Adrenal gland (tissue), 19 donors: ENCODE data around the gene CACNG6. TPM values are rescaled to one million over a fixed set of nuclear protein-coding genes. Genes with fewer than 3 reads are reported as not detected.

Experiments
- DNase-seq, 7 donors: peaks; one replicate each; pipeline ENCODE4 v3.0.0-alpha.2; 2019 to 2020
- H3K27ac ChIP-seq, 5 donors: fragments of 200-600 bp; sonication (generic) in 4 of 5; 1 replicate in 3 of 5; 2 replicates in 2 of 5; pipeline versions ENCODE4 v1.5.1 to v1.8.0; 2016 to 2020; ENCODE audit warnings: mild to moderate bottlenecking in 1 of 5
- H3K27me3 ChIP-seq: fragments of 200-600 bp; 2 replicates; pipeline ENCODE4 v1.8.0; 2021
- H3K36me3 ChIP-seq, 2 donors: fragments of 200-600 bp; replicated peaks in 1 of 2; 1 replicate in 1 of 2; 2 replicates in 1 of 2; pipeline versions ENCODE4 v1.5.1 to v1.8.0; 2018 to 2022
- H3K4me1 ChIP-seq, 2 donors: fragments of 200-600 bp; replicated peaks in 1 of 2; 1 replicate in 1 of 2; 2 replicates in 1 of 2; pipeline versions ENCODE4 v1.5.1 to v1.8.0; 2018 to 2021
- H3K4me3 ChIP-seq, 4 donors: fragments of 200-600 bp; sonication (generic) in 3 of 4; one replicate each; pipeline ENCODE4 v1.5.1; 2016 to 2018
- H3K9me3 ChIP-seq, 3 donors: fragments of 200-600 bp; sonication (generic) in 1 of 3; replicated peaks in 1 of 3; 1 replicate in 2 of 3; 2 replicates in 1 of 3; pipeline versions ENCODE4 v1.5.1 to v1.8.0; 2016 to 2021
- POLR2A ChIP-seq, 2 donors: fragments of 450-650 bp; IDR thresholded peaks; one replicate each; pipeline ENCODE4 v1.6.1; 2017; ENCODE audit warnings: antibody characterized with exemption in 2 of 2, mild to moderate bottlenecking in 2 of 2, moderate library complexity in 1 of 2
- WGBS, 4 donors: extraction: QIAGEN DNeasy Blood & Tissue Kit in 2 of 4; methylation state at CpG; one replicate each; pipeline versions ENCODE4 v1.1.5 to v1.1.7; 2013 to 2017; 5-methylcytosine and 5-hydroxymethylcytosine counted together
- intact Hi-C, 2 donors: fragments of 100-400 bp; cut with DNase I; formaldehyde crosslinking; loops; one replicate each; pipeline versions ENCODE4 v1.14.1 to v1.15.0; 2022 to 2023
- long read RNA-seq, 10 donors: library from polyadenylated mRNA in 3 of 10; unstranded in 2 of 10; stranded (forward) in 1 of 10; transcript quantifications; one replicate each; pipeline ENCODE4 v2.0.0 and lab custom pipeline, GENCODE V29; 2021 to 2026
- polyA plus RNA-seq, 3 donors: library from polyadenylated mRNA; stranded (reverse); fragments of 200-250 nt in 2 of 3; fragments of 350-450 nt in 1 of 3; fragmentation: Illumina TruSeq in 1 of 3; extraction: RNeasy Lipid Tissue Mini Kit (QIAGEN cat#74804) in 1 of 3; gene quantifications; one replicate each; pipeline ENCODE4 v1.2.3, GENCODE V29; 2013 to 2014
- total RNA-seq, 9 donors: library from RNA; depleted of rRNA in 4 of 9; stranded (reverse); fragments of >200 nt in 4 of 9; fragments of 120-200 nt in 1 of 9; fragmentation: NEBNext Ultra II Directional in 1 of 9; extraction: Animal tissue kit (Norgen Biotek cat#: 25700) in 1 of 9; gene quantifications; one replicate each; pipeline versions ENCODE4 v1.1.0 to v1.2.4, GENCODE V29; 2013 to 2023
- TF ChIP-seq, protein P1 (sequence below), 6 experiments: fragments of 450-650 bp in 4 of 6; fragments of 200-600 bp in 2 of 6; sonication (generic) in 1 of 6; IDR thresholded peaks; 1 replicate in 5 of 6; 2 replicates in 1 of 6; pipeline versions ENCODE4 v1.5.1 to v1.8.0; 2016 to 2021; ENCODE audit warnings: antibody characterized with exemption in 6 of 6, mild to moderate bottlenecking in 2 of 6, moderate library complexity in 1 of 6
- donor health status: healthy with polysubstance abuse.
- donor health status: Bipolar disorder and iron deficiency.
- donor health status: DM: yes; HTN: yes; CAD: no.
- donor health status: DM: no; HTN: no; CAD: no.
- donor health status: DM: no; HTN: no; CAD: no.
- donor health status: DM: yes; HTN: yes; CAD: no.

The CACNG6 gene, protein sequence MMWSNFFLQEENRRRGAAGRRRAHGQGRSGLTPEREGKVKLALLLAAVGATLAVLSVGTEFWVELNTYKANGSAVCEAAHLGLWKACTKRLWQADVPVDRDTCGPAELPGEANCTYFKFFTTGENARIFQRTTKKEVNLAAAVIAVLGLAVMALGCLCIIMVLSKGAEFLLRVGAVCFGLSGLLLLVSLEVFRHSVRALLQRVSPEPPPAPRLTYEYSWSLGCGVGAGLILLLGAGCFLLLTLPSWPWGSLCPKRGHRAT
- not detected for total RNA-seq
- not detected for polyA plus RNA-seq
- long read RNA-seq, donor 1, result 0 reads
- long read RNA-seq, donor 2, result 0 reads
- long read RNA-seq, donor 3, result 0 reads
- long read RNA-seq, donor 4, result 0 reads
- long read RNA-seq, donor 5, result 0 reads
- long read RNA-seq, donor 6, result 0 reads
- long read RNA-seq, donor 7, result 0 reads
- long read RNA-seq, donor 8, result 0 reads
- long read RNA-seq, donor 9, result 0 reads
- long read RNA-seq, donor 10, result 0 reads

DNA sequence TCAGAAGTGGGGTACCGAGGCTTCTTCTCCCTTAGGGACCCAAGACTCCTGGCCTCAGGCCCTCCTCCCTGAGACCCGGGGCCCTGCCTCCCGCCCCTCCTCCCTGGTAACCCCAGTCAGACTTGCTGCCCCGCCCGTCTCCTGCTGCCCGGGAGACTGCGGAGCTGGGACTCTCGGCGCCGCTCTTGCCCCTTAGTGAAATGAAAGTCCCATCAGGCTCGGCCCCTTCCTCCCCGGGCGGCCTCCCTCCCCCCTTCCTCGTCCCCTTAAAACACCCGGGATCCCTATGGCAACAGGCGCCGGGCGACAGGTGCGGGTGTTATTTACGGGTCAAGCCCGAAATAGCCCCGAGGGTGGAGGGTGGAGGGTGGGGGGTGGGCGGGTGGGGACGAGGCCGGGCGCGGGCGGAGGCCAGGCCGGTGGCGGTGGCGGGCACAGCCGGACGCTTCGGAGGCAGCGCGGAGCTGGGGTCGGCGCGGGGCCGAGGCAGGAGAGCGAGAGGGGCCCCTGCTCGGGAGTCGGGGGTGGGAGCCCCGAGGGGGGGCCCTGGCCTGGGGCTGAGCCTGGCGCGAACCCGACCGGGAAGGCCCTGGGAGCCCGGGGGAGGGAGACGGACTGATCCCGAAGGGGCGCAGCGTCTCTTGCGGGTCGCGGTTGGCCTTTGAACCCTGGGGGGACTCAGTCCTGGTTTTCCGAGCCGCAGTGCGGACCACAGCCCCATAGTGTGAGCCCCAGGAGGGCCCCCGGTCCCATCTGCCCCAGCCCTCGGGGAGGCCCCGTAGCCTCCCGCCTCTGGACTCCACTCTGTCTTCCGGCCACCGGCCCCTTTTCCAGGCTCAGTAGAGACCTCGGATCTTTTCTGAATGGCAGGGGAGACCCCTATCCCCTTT, at the start of gene CACNG6:
Gene CACNG6, plus strand, starts transcription at position 414 of the 890 bp plus-strand sequence. CDS start 1,241 bp downstream, outside the sequence.
- 5 to 11% (median 6%) methylated on average over 10 to 66 of the region's 66 CpGs for WGBS, 4 donors
- no peak for DNase-seq
- intact Hi-C loops, result no loop called here
- Histone ChIP-seq H3K27ac (no peak within 1 kb of the TSS), H3K9me3 (no peaks in the 10 kb centered on the region), H3K4me1 (peaks cover 0 to 4% of the 10 kb centered on the region in 2 donors), H3K27me3 (peaks cover 18% of the 10 kb centered on the region), H3K4me3 (peak within 1 kb of the TSS in 1 of 4 donors; percentile 36), H3K36me3 (no peaks in the 10 kb centered on the region)
- no peak for TF ChIP-seq POLR2A (IDR thresholded peaks at IDR 0.05)
- TF ChIP-seq, protein P1, sequence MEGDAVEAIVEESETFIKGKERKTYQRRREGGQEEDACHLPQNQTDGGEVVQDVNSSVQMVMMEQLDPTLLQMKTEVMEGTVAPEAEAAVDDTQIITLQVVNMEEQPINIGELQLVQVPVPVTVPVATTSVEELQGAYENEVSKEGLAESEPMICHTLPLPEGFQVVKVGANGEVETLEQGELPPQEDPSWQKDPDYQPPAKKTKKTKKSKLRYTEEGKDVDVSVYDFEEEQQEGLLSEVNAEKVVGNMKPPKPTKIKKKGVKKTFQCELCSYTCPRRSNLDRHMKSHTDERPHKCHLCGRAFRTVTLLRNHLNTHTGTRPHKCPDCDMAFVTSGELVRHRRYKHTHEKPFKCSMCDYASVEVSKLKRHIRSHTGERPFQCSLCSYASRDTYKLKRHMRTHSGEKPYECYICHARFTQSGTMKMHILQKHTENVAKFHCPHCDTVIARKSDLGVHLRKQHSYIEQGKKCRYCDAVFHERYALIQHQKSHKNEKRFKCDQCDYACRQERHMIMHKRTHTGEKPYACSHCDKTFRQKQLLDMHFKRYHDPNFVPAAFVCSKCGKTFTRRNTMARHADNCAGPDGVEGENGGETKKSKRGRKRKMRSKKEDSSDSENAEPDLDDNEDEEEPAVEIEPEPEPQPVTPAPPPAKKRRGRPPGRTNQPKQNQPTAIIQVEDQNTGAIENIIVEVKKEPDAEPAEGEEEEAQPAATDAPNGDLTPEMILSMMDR (IDR thresholded peaks at IDR 0.05), result no peak

DNA sequence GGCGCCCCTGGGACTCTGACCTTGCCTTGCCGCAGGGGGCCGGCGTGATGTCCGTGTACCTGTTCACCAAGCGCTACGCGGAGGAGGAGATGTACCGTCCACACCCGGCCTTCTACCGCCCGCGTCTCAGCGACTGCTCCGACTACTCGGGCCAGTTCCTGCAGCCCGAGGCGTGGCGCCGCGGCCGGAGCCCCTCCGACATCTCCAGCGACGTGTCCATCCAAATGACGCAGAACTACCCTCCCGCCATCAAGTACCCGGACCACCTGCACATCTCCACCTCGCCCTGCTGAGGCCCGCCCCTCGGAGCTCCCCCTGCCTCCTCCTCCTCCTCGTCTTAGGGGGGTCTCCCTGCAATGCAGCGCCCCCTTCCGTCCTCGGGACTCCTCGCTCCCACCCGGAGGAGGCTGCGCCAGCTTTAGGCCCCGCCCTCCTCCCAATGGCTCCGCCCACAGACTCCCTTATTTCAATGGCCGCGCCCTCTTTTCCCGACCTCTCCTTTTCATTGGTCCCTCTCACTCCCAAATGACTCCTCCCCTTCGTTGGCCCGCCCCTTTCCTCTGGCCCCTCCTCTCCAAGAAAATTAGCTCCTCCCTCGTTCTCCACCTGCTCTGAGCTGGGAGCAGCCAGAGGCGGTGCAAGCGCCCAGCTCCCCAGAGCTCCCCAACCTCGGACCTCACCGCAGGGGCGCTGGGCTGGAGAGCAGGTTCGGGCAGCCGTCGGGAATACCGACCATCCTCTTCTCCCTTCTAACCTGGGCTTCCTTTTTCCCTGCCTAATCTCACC, 49.2 kb upstream of the CACNG6 start:
- H3K27ac ChIP-seq, result no peak overlapping the region
- intact Hi-C loops, result no loop called here
- peaks cover 25% of the 10 kb centered on the region for H3K27me3 ChIP-seq
- 3 to 8% (median 6%) methylated on average over 26 to 55 of the region's 55 CpGs for WGBS, 4 donors
- H3K36me3 ChIP-seq, result no peaks in the 10 kb centered on the region
- DNase-seq, result no peak
- H3K9me3 ChIP-seq, result no peaks in the 10 kb centered on the region
- no peak overlapping the region for H3K4me3 ChIP-seq
- TF ChIP-seq, protein P1 (IDR thresholded peaks at IDR 0.05), result no peak
- TF ChIP-seq POLR2A (IDR thresholded peaks at IDR 0.05), result no peak
- no peaks in the 10 kb centered on the region for H3K4me1 ChIP-seq

DNA sequence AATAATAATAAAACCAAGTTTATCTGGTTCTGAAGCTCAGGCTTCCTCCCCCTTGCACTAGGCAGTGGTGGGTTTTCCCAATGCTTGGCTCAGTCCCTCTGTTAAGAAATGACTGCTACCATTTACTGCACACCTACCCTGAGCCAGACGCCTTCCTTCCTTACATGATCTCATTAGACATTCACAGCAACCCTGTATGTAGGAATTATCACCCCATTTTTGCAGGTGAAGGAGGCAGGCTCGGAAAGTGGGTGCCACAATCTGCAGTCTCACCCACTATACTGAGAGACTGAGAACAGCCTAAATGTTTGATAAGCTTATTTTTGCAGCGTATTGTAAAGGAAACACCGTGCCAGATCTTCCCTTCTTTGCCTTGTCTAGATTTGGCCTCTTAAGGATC, 47.0 kb upstream of the CACNG6 start:
- TF ChIP-seq POLR2A (IDR thresholded peaks at IDR 0.05), result no peak
- H3K4me1 ChIP-seq, result no peaks in the 10 kb centered on the region
- H3K4me3 ChIP-seq, result no peak overlapping the region
- H3K36me3 ChIP-seq, result no peaks in the 10 kb centered on the region
- H3K27ac ChIP-seq, result no peak overlapping the region
- intact Hi-C loops, result no loop called here
- no peak for DNase-seq
- H3K27me3 ChIP-seq, result peaks cover 34% of the 10 kb centered on the region
- no peaks in the 10 kb centered on the region for H3K9me3 ChIP-seq
- 71 to 100% (median 75%) methylated on average over 4 of the region's 4 CpGs for WGBS, 4 donors

DNA sequence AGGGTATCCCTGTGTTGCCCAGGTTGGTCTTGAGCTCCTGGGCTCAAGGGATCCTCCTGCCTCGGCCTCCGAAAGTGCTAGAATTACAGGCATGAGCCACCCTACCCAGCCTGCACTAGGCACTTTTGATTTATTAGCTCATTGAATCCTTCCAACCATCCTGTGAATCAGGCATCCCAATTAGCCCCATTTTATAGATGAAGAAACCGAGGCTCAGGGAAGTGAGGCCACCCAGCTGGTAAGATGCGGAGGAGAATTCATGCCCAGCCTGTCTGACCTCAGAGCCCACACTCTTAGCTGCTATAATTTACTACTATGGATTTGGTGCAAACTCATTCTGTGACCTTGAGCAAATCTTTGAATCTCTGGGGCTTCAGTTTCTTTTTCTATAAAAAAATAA, 46.5 kb upstream of the CACNG6 start:
- intact Hi-C loops, result no loop called here
- no peak overlapping the region for H3K4me3 ChIP-seq
- no peak for DNase-seq
- no peaks in the 10 kb centered on the region for H3K36me3 ChIP-seq
- TF ChIP-seq, protein P1 (IDR thresholded peaks at IDR 0.05), result no peak
- TF ChIP-seq POLR2A (IDR thresholded peaks at IDR 0.05), result no peak
- H3K27me3 ChIP-seq, result peaks cover 34% of the 10 kb centered on the region
- no peaks in the 10 kb centered on the region for H3K9me3 ChIP-seq
- no peaks in the 10 kb centered on the region for H3K4me1 ChIP-seq
- H3K27ac ChIP-seq, result no peak overlapping the region
- WGBS, 4 donors, result 71 to 78% (median 73%) methylated on average over 4 of the region's 4 CpGs
